PFSK-1 (cell line): ENCODE data around the gene TAF4B.

Experiments
- POLR2AphosphoS5 ChIP-seq: IDR thresholded peaks from 2 replicates; pipeline ENCODE4 v1.6.1; 2012; ENCODE audit warnings: low read depth, mild to moderate bottlenecking, control low read depth, low read length, moderate library complexity
- REST ChIP-seq, 2 experiments: IDR thresholded peaks; 2 replicates each; pipeline versions ENCODE4 v1.6.1 to v1.8.0; 2011 to 2012; ENCODE audit warnings: low read depth in 2 of 2, low read length in 2 of 2, control low read depth in 1 of 2, inconsistent platforms in 1 of 2, mild to moderate bottlenecking in 1 of 2, moderate library complexity in 1 of 2; ENCODE audit not compliant: insufficient read depth in 1 of 2
- SIN3A ChIP-seq: IDR thresholded peaks from 2 replicates; pipeline ENCODE4 v1.6.1; 2012; ENCODE audit warnings: mild to moderate bottlenecking, low read length, moderate library complexity, borderline replicate concordance; ENCODE audit not compliant: insufficient read depth
- TAF1 ChIP-seq: IDR thresholded peaks from 2 replicates; pipeline ENCODE4 v1.6.1; 2012; ENCODE audit warnings: low read length, control low read depth, borderline replicate concordance; ENCODE audit not compliant: insufficient read depth

DNA sequence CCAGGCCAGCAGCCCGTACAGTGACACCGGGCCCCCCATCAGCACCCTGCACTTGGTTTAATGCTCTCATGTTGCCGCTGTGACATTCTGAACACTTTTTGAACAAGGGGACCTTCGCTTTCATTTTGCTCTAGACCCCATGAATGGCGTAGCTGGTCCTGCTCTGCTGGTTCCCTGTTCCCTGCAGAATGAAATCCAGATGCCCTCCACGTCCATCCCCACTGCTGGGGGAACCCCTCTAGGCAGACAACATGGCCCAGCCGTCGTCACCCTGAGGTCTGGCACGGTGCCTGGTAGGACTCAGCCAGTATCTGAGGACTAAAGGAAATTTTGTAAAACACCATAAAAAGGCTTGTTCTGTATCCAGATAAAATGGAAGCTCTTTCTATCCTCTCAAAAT, 193.5 kb downstream of the TAF4B start:
- no peak for TF ChIP-seq POLR2AphosphoS5
- no peak for TF ChIP-seq TAF1
- TF ChIP-seq REST (IDR thresholded peaks at IDR 0.05; ENCODE audit: insufficient read depth in 1 of 2, low read depth in 2 of 2, low read length in 2 of 2), result no peak
- TF ChIP-seq SIN3A, result no peak
